K562 (cell line): ENCODE measurements around the gene PIF1. TPM values are rescaled to one million over a fixed set of nuclear protein-coding genes. Genes with fewer than 3 reads are reported as not detected.
A peak's percentile ranks its signal among the peaks of the same experiment; 100 is the strongest.

Experiments
- ATAC-seq: fragments of 200-7000 bp; cut with Tn5 transposase; 3 replicates; pipeline ENCODE4 v1.9.1; 2020; ENCODE audit warnings: moderate library complexity
- BruUV-seq: library from RNA; stranded (reverse); fragments of 400-500 nt; replicated peaks from 2 replicates; lab custom pipeline; 2021; lab: Mats Ljungman, UMichigan
- CTCF ChIA-PET: fragments of 300-600 bp; formaldehyde crosslinking; extraction: SDS; loops from one replicate; lab custom pipeline; 2021; ENCODE audit warnings: low intra/inter-chr PET ratio; lab: Yijun Ruan, JAX
- POLR2A ChIA-PET: fragments of 300-600, 350-650 bp; sonication (Branson Sonifier 250); formaldehyde crosslinking; extraction: SDS; loops from one replicate; lab custom pipeline; 2021; ENCODE audit warnings: antibody characterized with exemption, inconsistent platforms; lab: Yijun Ruan, JAX
- DNase-seq, 4 experiments: peaks; one replicate each; pipeline versions ENCODE4 v3.0.0 to v3.0.0-alpha.2; 2011 to 2018; ENCODE audit warnings: low spot score in 3 of 4, mixed read lengths in 3 of 4; ENCODE audit errors: extremely low read depth in 1 of 4
- FAIRE-seq: peaks from 2 replicates; lab custom pipeline; 2011; peaks lifted over from hg19 to GRCh38; lab: Jason Lieb, UNC
- H2AFZ ChIP-seq: 2 replicates; pipeline ENCODE4 v1.6.0; 2011; ENCODE audit warnings: low read depth, low read length, control low read depth, inconsistent platforms
- H3K27ac ChIP-seq: fragments of 200-600 bp; 3 replicates; pipeline ENCODE4 v1.8.0; 2011; ENCODE audit warnings: low read depth, mild to moderate bottlenecking, control low read depth, inconsistent platforms, low read length, moderate library complexity, mixed read lengths; ENCODE audit errors: extremely low read depth
- H3K27me3 ChIP-seq, 2 experiments: fragments of 300-600 bp in 1 of 2; 2 replicates in 1 of 2; 3 replicates in 1 of 2; pipeline versions ENCODE4 v1.6.0 to v1.8.0; 2011; ENCODE audit warnings: inconsistent platforms in 2 of 2, low read length in 2 of 2, mild to moderate bottlenecking in 1 of 2, mixed read lengths in 1 of 2, moderate library complexity in 1 of 2; ENCODE audit not compliant: control insufficient read depth in 2 of 2, insufficient read depth in 2 of 2
- H3K36me3 ChIP-seq: fragments of 300-600 bp; 3 replicates; pipeline ENCODE4 v1.8.0; 2011; ENCODE audit warnings: mild to moderate bottlenecking, low read length, inconsistent platforms; ENCODE audit not compliant: control insufficient read depth, insufficient read depth
- H3K4me1 ChIP-seq, 2 experiments: fragments of 200-600 bp in 1 of 2; replicated peaks in 1 of 2; 2 replicates in 1 of 2; 3 replicates in 1 of 2; pipeline versions ENCODE4 v1.5.1 to v1.8.0; 2011; ENCODE audit warnings: inconsistent platforms in 2 of 2, low read length in 2 of 2, mild to moderate bottlenecking in 1 of 2, mixed read lengths in 1 of 2, moderate library complexity in 1 of 2; ENCODE audit not compliant: control insufficient read depth in 2 of 2, insufficient read depth in 2 of 2
- H3K4me2 ChIP-seq: 2 replicates; pipeline ENCODE4 v1.6.1; 2011; ENCODE audit warnings: low read length, control low read depth, inconsistent platforms, mixed read lengths; ENCODE audit not compliant: insufficient read depth
- H3K4me3 ChIP-seq: fragments of 200-600 bp; sonication (generic), shearing (Covaris generic); 2 replicates; pipeline ENCODE4 v1.5.1; 2016; ENCODE audit warnings: control low read depth, inconsistent platforms
- H3K79me2 ChIP-seq: fragments of 200-600 bp; 3 replicates; pipeline ENCODE4 v1.8.0; 2011; ENCODE audit warnings: low read length, inconsistent platforms; ENCODE audit not compliant: control insufficient read depth, insufficient read depth
- H3K9ac ChIP-seq, 2 experiments: 2 replicates each; pipeline versions ENCODE4 v1.6.0 to v1.6.1; 2011; ENCODE audit warnings: low read depth in 2 of 2, low read length in 2 of 2, control low read depth in 1 of 2, inconsistent platforms in 1 of 2, mild to moderate bottlenecking in 1 of 2, mixed read lengths in 1 of 2; ENCODE audit not compliant: insufficient read depth in 1 of 2
- H3K9me1 ChIP-seq: one replicate; pipeline ENCODE4 v1.6.0; 2011; ENCODE audit warnings: inconsistent platforms, mild to moderate bottlenecking, low read length, moderate library complexity; ENCODE audit not compliant: control insufficient read depth, insufficient read depth
- H3K9me3 ChIP-seq: replicated peaks from 2 replicates; pipeline ENCODE4 v1.5.1; 2011; ENCODE audit warnings: low read depth, low read length, inconsistent platforms; ENCODE audit not compliant: control insufficient read depth, insufficient read depth
- H4K20me1 ChIP-seq: replicated peaks from 2 replicates; pipeline ENCODE4 v1.6.1; 2011; ENCODE audit warnings: low read length, inconsistent platforms, mixed read lengths; ENCODE audit not compliant: control insufficient read depth, insufficient read depth
- CUX1 ChIP-seq: fragments of 200-800 bp; sonication (Bioruptor generic); IDR thresholded peaks from 2 replicates; pipeline ENCODE4 v1.6.1; 2016; ENCODE audit warnings: missing genetic modification characterization, missing compliant biosample characterization
- HMGN3 ChIP-seq: IDR thresholded peaks from 2 replicates; pipeline ENCODE4 v1.6.1; 2011; ENCODE audit warnings: borderline replicate concordance, low read depth, mild to moderate bottlenecking, mixed read lengths, low read length; ENCODE audit not compliant: insufficient read length; ENCODE audit errors: extremely low read depth
- HNRNPLL ChIP-seq: fragments of 200-400 bp; formaldehyde crosslinking; IDR thresholded peaks from 2 replicates; pipeline ENCODE4 v1.6.1; 2017; ENCODE audit warnings: low read length, low read depth, mild to moderate bottlenecking; ENCODE audit not compliant: poor library complexity, severe bottlenecking
- ID3 ChIP-seq, 2 experiments: fragments of 250-450 bp in 1 of 2; fragments of 450-650 bp in 1 of 2; sonication (Bioruptor Pico) in 1 of 2; IDR thresholded peaks; 2 replicates each; pipeline versions ENCODE4 v1.6.1 to v1.8.0; 2016 to 2021; ENCODE audit warnings: mild to moderate bottlenecking in 2 of 2, moderate library complexity in 2 of 2, missing compliant biosample characterization in 1 of 2, missing genetic modification characterization in 1 of 2
- NBN ChIP-seq: fragments of 450-650 bp; IDR thresholded peaks from 2 replicates; pipeline ENCODE4 v1.6.1; 2016; ENCODE audit warnings: low read depth, mild to moderate bottlenecking
- NFATC3 ChIP-seq: fragments of 450-650 bp; IDR thresholded peaks from 2 replicates; pipeline ENCODE4 v1.6.1; 2017; ENCODE audit warnings: mild to moderate bottlenecking
- SETDB1 ChIP-seq: IDR thresholded peaks from one replicate; pipeline ENCODE4 v1.6.1; 2012; ENCODE audit warnings: low read length, control low read depth, inconsistent platforms
- SMAD3 ChIP-seq: fragments of 450-650 bp; formaldehyde crosslinking; conservative IDR thresholded peaks from 2 replicates; pipeline ENCODE4 v1.4.0; 2020; ENCODE audit warnings: mild to moderate bottlenecking
- ZKSCAN3 ChIP-seq: fragments of 250-450 bp; sonication (Bioruptor Pico); IDR thresholded peaks from 2 replicates; pipeline ENCODE4 v1.4.0; 2020
- ZNF143 ChIP-seq: sonication (generic); formaldehyde crosslinking; IDR thresholded peaks from 2 replicates; pipeline ENCODE4 v1.9.0; 2022; ENCODE audit warnings: mild to moderate bottlenecking, missing genetic modification reagents
- ZNF444 ChIP-seq: fragments of 250-450 bp; sonication (Bioruptor Pico); IDR thresholded peaks from 2 replicates; pipeline ENCODE4 v1.4.0; 2020; ENCODE audit warnings: mild to moderate bottlenecking, moderate library complexity
- WGBS: fragments of 100-300 bp; shearing (Covaris generic); methylation state at CpG from one replicate; pipeline ENCODE4 v1.1.6; 2016; ENCODE audit warnings: low coverage, mixed read lengths; ENCODE audit not compliant: insufficient coverage; ENCODE audit errors: missing lambda C conversion rate; 5-methylcytosine and 5-hydroxymethylcytosine counted together
- in situ Hi-C: fragments of 300-500 bp; cut with MboI; formaldehyde crosslinking; loops from 4 replicates; pipeline ENCODE4 v1.15.0; 2018; ENCODE audit warnings: inconsistent platforms, mixed read lengths
- intact Hi-C: fragments of 100-400 bp; cut with micrococcal nuclease; formaldehyde crosslinking; loops from 2 replicates; pipeline ENCODE4 v1.14.2; 2022
- polyA plus RNA-seq, 8 experiments: library from polyadenylated mRNA; depleted of rRNA in 4 of 8; stranded (reverse) in 5 of 8; unstranded in 3 of 8; fragments of >200 nt; fragmentation: Nextera tagmentation in 2 of 8; fragmentation: Illumina TruSeq in 1 of 8; extraction: Ambion mirVana in 2 of 8; extraction: Trizol in 1 of 8; gene quantifications; 2 replicates each; pipeline versions ENCODE4 v1.2.1 to v1.2.3, GENCODE V29; 2011 to 2014; ENCODE audit warnings: inconsistent platforms in 1 of 8, missing spikeins in 1 of 8
- total RNA-seq, 7 experiments: library from RNA; depleted of rRNA in 6 of 7; stranded (reverse); fragments of >200 nt in 6 of 7; fragmentation: Illumina TruSeq in 2 of 7; extraction: Trizol in 2 of 7; gene quantifications; 2 replicates each; pipeline versions ENCODE4 v1.2.1 to v1.2.3, GENCODE V29; 2011 to 2021; ENCODE audit warnings: low replicate concordance in 1 of 7

The PIF1 gene
- total and polyA plus RNA-seq, 9 of the 15 experiments (the other 6 are each of a cell fraction or from before 2014, with no cell fraction given) = 1.1 to 37.9 (median 11.5) TPM

- Histone ChIP-seq H3K9me3 (no peaks in the 10 kb centered on the region), H3K36me3 (no peaks in the 10 kb centered on the region), H3K4me3 (no peak overlapping the region), H3K4me2 (no peak overlapping the region; the same call in 1 of the 2 replicates), H3K9ac (no peak overlapping the region), H4K20me1 (peaks cover 6% of the 10 kb centered on the region; the same call in 1 of the 2 replicates), H2AFZ (no peak overlapping the region), H3K27ac (no peak overlapping the region), H3K9me1 (no peaks in the 10 kb centered on the region), H3K79me2 (no peaks in the 10 kb centered on the region), H3K4me1 (peaks cover 8 to 29% of the 10 kb centered on the region in 2 experiments), H3K27me3 (peaks cover 6 to 43% of the 10 kb centered on the region in 2 experiments; a peak in 4 of 5 replicates)
- intact Hi-C loops (no loop called here), in situ Hi-C loops (no loop called here)
- no TSS peak for BruUV-seq
- FAIRE-seq = peak; percentile 49
- ChIA-PET CTCF (no interaction called here), POLR2A (interaction anchor here (0.6 kb wide), 1 partner anchor 20 kb away, joined by 3 read pairs; no protein-coding TSS in a partner anchor)
- ATAC-seq = no peak
- no peak for DNase-seq
- TF ChIP-seq HNRNPLL = peak; percentile 20
- TF ChIP-seq NBN = no peak
- no peak for TF ChIP-seq ZNF143 (CRISPR knock-in tag)
- no peak for TF ChIP-seq ZKSCAN3 (CRISPR knock-in tag)
- TF ChIP-seq SETDB1 = no peak
- 26% methylated on average over 2 of the region's 2 CpGs for WGBS
Measured at GRCh38 chr15:64773606-64774005, 51.8 kb downstream of the PIF1 start.

- DNase-seq (no peak), FAIRE-seq (no peak), ATAC-seq (peak; percentile 26; the same call in 2 of the 3 replicates)
- peaks cover 4% of the 10 kb centered on the region; the same call in 1 of the 2 replicates for H4K20me1 ChIP-seq
- H3K9me3 ChIP-seq = no peaks in the 10 kb centered on the region
- no peak overlapping the region for H3K9ac ChIP-seq
- no peaks in the 10 kb centered on the region for H3K36me3 ChIP-seq
- no peak overlapping the region for H3K27ac ChIP-seq
- 40% methylated on average over 6 of the region's 6 CpGs for WGBS
- no peak overlapping the region for H3K4me2 ChIP-seq
- intact Hi-C loops = no loop called here
- peaks cover 6 to 43% of the 10 kb centered on the region in 2 experiments; a peak in 4 of 5 replicates for H3K27me3 ChIP-seq
- H3K4me3 ChIP-seq = no peak overlapping the region
- H2AFZ ChIP-seq = no peak overlapping the region
- H3K79me2 ChIP-seq = no peaks in the 10 kb centered on the region
- POLR2A ChIA-PET = no interaction called here
- no peak for TF ChIP-seq NFATC3
- no peak for TF ChIP-seq SMAD3 (CRISPR knock-in tag)
- TF ChIP-seq CUX1 (CRISPR knock-in tag) = no peak
- TF ChIP-seq HMGN3 = no peak
- no peak for TF ChIP-seq ID3 (CRISPR knock-in tag; IDR thresholded peaks at IDR 0.05)
- no peak for TF ChIP-seq ID3 (tag; IDR thresholded peaks at IDR 0.05)
- no peak for TF ChIP-seq ZNF444
- CTCF ChIA-PET = no interaction called here
- H3K9me1 ChIP-seq = no peaks in the 10 kb centered on the region
- no TSS peak for BruUV-seq
- in situ Hi-C loops = no loop called here
- H3K4me1 ChIP-seq = peaks cover 8 to 29% of the 10 kb centered on the region in 2 experiments
Measured at GRCh38 chr15:64772964-64773363, 52.5 kb downstream of the PIF1 start.
